Fibroblast of pulmonary artery (primary cell): ENCODE data around the gene PRLH.
A peak's percentile ranks its signal among the peaks of the same experiment; 100 is the strongest.

Experiments
- DNase-seq: peaks from one replicate; pipeline ENCODE4 v3.0.0-alpha.2; 2010; ENCODE audit warnings: low read depth
- H3K4me3 ChIP-seq: replicated peaks from 2 replicates; pipeline ENCODE4 v1.5.1; 2011; ENCODE audit warnings: low read depth, mild to moderate bottlenecking, control low read depth, low read length, moderate library complexity
- CTCF ChIP-seq: IDR thresholded peaks from 2 replicates; pipeline ENCODE4 v1.5.1; 2011; ENCODE audit warnings: mild to moderate bottlenecking, control low read depth, low read length, inconsistent platforms; ENCODE audit errors: missing control alignments

The PRLH gene

GRCh38 chr2:237588044-237588696 is 21.8 kb downstream of the PRLH start:
- no peak for DNase-seq
- TF ChIP-seq CTCF: no peak
- H3K4me3 ChIP-seq: no peak overlapping the region

GRCh38 chr2:237590272-237591140 is 24.1 kb downstream of the PRLH start, which contains the start of gene RAB17:
Gene RAB17, minus strand, starts transcription at chr2:237590734. Its CDS starts 4,580 bp downstream, at chr2:237586154.
- no peak for TF ChIP-seq CTCF
- H3K4me3 ChIP-seq: no peak within 1 kb of the TSS
- peak; percentile 46 for DNase-seq

- H3K4me3 ChIP-seq: no peak overlapping the region
- DNase-seq: peak; percentile 59
- TF ChIP-seq CTCF: no peak
These were observed 24.9 kb downstream of the PRLH start for GRCh38 chr2:237591141-237591881.

- no peak for DNase-seq
- no peak for TF ChIP-seq CTCF
- no peak overlapping the region for H3K4me3 ChIP-seq
These were observed 26.1 kb downstream of the PRLH start for GRCh38 chr2:237592425-237592980.

- DNase-seq: no peak
- no peak for TF ChIP-seq CTCF
- H3K4me3 ChIP-seq: no peak overlapping the region
These were observed 26.7 kb downstream of the PRLH start for GRCh38 chr2:237593036-237593435.

- TF ChIP-seq CTCF: no peak
- no peak for DNase-seq
- no peak overlapping the region for H3K4me3 ChIP-seq
These were observed 27.4 kb downstream of the PRLH start for GRCh38 chr2:237593596-237594320.
